ENCODE data around the gene MOCS1.

DNA sequence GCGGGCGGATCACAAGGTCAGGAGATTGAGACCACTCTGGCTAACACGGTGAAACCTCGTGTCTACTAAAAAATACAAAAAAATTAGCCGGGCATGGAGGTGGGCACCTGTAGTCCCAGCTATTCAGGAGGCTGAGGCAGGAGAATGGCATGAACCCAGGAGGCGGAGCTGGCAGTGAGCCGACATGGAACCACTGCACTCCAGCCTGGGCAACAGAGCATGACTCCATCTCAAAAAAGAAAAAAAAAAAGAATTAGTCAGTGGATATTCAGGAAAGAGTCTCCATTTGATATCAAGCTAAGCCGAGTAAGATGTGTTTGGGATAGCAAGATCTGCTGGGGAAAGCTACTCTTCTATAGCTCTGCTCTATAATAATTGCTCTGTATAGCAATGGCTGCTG lies 41.0 kb downstream of the MOCS1 start:
- TF ChIP-seq, protein P1, sequence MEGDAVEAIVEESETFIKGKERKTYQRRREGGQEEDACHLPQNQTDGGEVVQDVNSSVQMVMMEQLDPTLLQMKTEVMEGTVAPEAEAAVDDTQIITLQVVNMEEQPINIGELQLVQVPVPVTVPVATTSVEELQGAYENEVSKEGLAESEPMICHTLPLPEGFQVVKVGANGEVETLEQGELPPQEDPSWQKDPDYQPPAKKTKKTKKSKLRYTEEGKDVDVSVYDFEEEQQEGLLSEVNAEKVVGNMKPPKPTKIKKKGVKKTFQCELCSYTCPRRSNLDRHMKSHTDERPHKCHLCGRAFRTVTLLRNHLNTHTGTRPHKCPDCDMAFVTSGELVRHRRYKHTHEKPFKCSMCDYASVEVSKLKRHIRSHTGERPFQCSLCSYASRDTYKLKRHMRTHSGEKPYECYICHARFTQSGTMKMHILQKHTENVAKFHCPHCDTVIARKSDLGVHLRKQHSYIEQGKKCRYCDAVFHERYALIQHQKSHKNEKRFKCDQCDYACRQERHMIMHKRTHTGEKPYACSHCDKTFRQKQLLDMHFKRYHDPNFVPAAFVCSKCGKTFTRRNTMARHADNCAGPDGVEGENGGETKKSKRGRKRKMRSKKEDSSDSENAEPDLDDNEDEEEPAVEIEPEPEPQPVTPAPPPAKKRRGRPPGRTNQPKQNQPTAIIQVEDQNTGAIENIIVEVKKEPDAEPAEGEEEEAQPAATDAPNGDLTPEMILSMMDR (IDR thresholded peaks at IDR 0.05; ENCODE audit: low read depth, low read length, missing input control), result no peak
- TF ChIP-seq EGR1 (IDR thresholded peaks at IDR 0.05; ENCODE audit: low read depth in 2 of 2) (no peak), YY1 (IDR thresholded peaks at IDR 0.05) (no peak), GABPA (IDR thresholded peaks at IDR 0.05 in 1 of 2, conservative IDR thresholded peaks at IDR 0.05 in 1 of 2) (no peak), RAD21 (IDR thresholded peaks at IDR 0.05) (no peak), JUND (IDR thresholded peaks at IDR 0.05) (no peak), TAF1 (conservative IDR thresholded peaks at IDR 0.05) (no peak), HNF4A (conservative IDR thresholded peaks at IDR 0.05) (no peak)
- TF ChIP-seq, protein P2, sequence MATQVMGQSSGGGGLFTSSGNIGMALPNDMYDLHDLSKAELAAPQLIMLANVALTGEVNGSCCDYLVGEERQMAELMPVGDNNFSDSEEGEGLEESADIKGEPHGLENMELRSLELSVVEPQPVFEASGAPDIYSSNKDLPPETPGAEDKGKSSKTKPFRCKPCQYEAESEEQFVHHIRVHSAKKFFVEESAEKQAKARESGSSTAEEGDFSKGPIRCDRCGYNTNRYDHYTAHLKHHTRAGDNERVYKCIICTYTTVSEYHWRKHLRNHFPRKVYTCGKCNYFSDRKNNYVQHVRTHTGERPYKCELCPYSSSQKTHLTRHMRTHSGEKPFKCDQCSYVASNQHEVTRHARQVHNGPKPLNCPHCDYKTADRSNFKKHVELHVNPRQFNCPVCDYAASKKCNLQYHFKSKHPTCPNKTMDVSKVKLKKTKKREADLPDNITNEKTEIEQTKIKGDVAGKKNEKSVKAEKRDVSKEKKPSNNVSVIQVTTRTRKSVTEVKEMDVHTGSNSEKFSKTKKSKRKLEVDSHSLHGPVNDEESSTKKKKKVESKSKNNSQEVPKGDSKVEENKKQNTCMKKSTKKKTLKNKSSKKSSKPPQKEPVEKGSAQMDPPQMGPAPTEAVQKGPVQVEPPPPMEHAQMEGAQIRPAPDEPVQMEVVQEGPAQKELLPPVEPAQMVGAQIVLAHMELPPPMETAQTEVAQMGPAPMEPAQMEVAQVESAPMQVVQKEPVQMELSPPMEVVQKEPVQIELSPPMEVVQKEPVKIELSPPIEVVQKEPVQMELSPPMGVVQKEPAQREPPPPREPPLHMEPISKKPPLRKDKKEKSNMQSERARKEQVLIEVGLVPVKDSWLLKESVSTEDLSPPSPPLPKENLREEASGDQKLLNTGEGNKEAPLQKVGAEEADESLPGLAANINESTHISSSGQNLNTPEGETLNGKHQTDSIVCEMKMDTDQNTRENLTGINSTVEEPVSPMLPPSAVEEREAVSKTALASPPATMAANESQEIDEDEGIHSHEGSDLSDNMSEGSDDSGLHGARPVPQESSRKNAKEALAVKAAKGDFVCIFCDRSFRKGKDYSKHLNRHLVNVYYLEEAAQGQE (IDR thresholded peaks at IDR 0.05), result no peak

Measured in liver (tissue), 3 donors.